NCI-H345 (cell line): ENCODE results near the gene SGPL1.

Source experiments
- DNase-seq: peaks from one replicate; lab custom pipeline; 2025; lab: John Stamatoyannopoulos, UW

Gene SGPL1

DNA sequence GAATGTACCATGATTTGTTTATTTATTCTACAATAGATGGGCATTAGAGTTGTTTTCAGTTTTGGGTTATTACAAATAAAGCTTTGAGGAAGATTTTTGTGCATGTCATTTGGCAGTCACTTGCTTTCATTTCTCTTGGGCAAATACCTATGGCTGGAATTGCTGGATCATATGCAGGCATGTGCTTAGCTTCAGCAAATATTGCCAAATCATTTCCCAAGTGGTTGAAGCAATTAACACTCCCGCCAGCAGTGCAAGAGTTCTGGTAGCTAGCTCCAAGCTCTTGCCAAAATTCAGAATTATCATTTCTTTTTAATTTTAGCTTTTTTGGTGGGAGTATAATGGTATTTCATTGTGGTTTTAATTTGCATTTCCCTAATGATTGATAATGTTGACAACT, 105.5 kb downstream of the SGPL1 start:
- DNase-seq = no peak

GRCh38 chr10:70923696-70924095, 107.9 kb downstream of the SGPL1 start:
- no peak for DNase-seq

GRCh38 chr10:70925377-70926225, 109.9 kb downstream of the SGPL1 start:
- peak; percentile 6 for DNase-seq

DNA sequence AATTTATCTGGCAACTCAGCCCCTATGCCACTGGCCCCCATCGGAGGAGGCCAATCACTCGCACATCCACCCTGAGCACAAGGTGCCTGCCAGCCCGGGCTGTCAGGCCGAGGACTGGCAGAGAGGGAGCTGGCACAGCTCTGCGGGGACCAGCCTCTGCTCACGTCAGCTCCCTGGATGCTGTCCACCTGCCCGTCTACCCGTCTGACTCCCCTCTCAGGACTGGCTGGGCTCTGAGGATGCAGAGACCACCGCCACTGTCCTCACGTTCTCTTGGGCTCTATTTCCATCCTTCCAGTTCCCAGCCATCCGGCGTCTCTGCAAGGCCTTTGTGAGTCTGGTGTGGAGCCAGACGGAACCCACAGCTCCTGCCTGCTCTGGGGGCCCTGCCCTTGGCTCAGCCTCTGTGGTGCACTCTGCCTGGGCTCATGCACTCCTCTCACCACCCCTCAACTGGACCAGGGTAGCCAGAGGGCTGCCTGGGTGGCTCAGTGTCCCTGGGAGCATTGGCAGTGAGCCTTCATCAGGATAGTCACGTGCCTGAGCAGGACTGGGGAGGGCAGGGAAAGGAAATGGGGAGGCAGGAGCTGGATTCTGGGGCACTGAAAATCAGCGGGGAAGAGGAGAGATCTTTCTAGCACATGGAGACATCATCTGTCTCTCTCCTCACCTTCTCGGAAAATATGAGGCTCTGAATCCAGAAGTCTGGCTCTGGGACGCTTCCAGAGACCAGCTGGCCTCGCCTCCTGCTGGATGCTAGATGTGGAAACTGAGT, 110.7 kb downstream of the SGPL1 start:
- DNase-seq = no peak

GRCh38 chr10:70927189-70927943, 111.6 kb downstream of the SGPL1 start:
- DNase-seq = no peak

- DNase-seq = no peak
Observed at GRCh38 chr10:70928140-70928539, 112.4 kb downstream of the SGPL1 start.

DNA sequence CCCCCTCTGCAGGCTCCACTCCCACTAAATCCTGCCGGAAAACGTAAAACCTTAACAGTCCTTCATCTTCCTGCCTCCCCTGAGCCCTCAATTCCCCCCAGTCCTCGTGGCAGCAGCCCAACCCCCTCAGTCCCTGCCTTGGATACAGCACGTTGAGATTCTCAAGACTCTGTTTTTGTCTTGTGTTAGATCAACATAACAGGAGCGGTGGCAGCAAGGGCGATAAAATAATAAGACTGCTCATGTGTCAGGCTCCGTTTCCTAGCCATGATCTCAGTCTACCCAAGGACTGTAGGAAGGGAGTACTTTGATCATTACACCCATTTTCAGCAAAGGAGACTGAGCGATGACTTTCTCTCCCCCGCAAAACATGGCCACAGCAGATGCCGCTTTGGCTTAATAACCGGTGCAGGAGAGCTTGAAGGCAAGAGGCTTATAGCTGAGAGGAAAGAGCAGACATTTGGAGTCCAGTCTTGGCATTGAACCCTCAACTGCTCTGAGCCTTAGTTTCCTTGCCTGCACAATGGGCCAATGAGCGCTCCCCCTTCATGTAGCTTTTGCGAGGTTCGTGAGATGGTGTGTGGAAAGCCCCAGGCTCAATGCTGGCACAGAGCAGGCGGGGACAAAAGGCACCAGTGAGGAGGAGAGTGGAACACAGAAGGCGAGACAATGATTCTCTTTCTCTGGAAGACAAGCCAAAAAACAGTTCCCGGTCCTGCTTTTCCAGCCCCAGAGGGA, 114.7 kb downstream of the SGPL1 start:
- DNase-seq = no peak
